Vagina (tissue), 2 donors: ENCODE results near the gene LCE7A.

Source experiments
- POLR2A ChIP-seq, 2 donors: fragments of 450-650 bp; IDR thresholded peaks; one replicate each; pipeline ENCODE4 v1.6.1; 2017; ENCODE audit warnings: antibody characterized with exemption in 2 of 2, mild to moderate bottlenecking in 2 of 2, moderate library complexity in 2 of 2
- POLR2AphosphoS5 ChIP-seq, 2 donors: sonication (generic); formaldehyde crosslinking; IDR thresholded peaks; one replicate each; pipeline ENCODE4 v1.9.0; 2017; ENCODE audit warnings: antibody characterized with exemption in 2 of 2, mild to moderate bottlenecking in 2 of 2, low read depth in 1 of 2; ENCODE audit not compliant: insufficient read depth in 1 of 2
- TF ChIP-seq, protein P1 (sequence below), 3 experiments: fragments of 450-650 bp in 2 of 3; fragments of 200-600 bp in 1 of 3; sonication (generic) in 1 of 3; IDR thresholded peaks; one replicate each; pipeline ENCODE4 v1.5.1; 2017 to 2019; ENCODE audit warnings: antibody characterized with exemption in 3 of 3, mild to moderate bottlenecking in 2 of 3, moderate library complexity in 2 of 3

DNA sequence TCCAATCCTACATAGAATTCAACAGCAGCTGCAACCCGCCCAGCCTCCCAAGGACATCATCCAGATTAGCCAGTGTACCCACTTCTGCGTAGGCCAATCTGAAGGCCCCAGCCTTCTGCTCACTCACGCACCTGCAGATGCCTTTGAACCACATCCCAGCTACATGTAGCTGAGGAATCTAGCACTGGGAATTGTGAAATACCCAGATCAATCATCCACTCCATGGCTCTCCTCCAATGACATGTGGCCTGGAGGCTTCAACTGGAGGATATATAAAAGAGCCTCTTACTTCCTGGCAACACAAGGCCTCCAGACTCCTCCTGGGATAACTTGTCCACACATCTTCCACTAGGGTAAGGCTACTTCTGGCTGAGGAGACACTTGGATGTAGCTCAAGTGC lies 17.2 kb upstream of the LCE7A start, which contains the start of gene LCE6A:
- no peak for TF ChIP-seq POLR2A (IDR thresholded peaks at IDR 0.05)
- TF ChIP-seq, protein P1, sequence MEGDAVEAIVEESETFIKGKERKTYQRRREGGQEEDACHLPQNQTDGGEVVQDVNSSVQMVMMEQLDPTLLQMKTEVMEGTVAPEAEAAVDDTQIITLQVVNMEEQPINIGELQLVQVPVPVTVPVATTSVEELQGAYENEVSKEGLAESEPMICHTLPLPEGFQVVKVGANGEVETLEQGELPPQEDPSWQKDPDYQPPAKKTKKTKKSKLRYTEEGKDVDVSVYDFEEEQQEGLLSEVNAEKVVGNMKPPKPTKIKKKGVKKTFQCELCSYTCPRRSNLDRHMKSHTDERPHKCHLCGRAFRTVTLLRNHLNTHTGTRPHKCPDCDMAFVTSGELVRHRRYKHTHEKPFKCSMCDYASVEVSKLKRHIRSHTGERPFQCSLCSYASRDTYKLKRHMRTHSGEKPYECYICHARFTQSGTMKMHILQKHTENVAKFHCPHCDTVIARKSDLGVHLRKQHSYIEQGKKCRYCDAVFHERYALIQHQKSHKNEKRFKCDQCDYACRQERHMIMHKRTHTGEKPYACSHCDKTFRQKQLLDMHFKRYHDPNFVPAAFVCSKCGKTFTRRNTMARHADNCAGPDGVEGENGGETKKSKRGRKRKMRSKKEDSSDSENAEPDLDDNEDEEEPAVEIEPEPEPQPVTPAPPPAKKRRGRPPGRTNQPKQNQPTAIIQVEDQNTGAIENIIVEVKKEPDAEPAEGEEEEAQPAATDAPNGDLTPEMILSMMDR (IDR thresholded peaks at IDR 0.05): no peak
- TF ChIP-seq POLR2AphosphoS5 (IDR thresholded peaks at IDR 0.05; ENCODE audit: insufficient read depth in 1 of 2, low read depth in 1 of 2): no peak
